ENCODE measurements around the gene SBNO1. TPM values are rescaled to one million over a fixed set of nuclear protein-coding genes. Genes with fewer than 3 reads are reported as not detected.

The SBNO1 gene
- total RNA-seq, 1 experiment from 2014 or later: 43.8 TPM

DNA sequence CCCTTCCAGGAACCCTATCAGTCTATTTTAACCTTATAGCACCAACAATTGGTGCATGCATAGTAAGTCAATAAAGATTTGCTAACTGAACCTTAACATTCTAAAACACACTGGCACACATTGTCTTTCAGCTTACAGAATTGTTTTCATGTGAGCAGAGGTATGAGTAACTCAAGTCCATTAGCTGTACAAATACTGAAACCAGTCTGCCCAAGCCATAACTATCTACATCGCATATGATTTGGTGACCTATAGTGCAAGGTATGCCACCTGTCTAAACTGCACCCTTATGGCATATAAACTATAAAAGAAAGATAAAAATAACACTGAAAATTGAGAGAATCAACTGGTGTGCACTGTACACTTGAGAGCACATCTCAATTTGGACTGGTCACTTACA is 34.8 kb downstream of the SBNO1 start:
- intact Hi-C loops (cut with micrococcal nuclease): loop anchor here (5.0 kb wide), 1 partner anchor 37 kb away; no protein-coding TSS in a partner anchor
- no peak for TF ChIP-seq YY1 (IDR thresholded peaks at IDR 0.05; ENCODE audit: extremely low read depth, insufficient replicate concordance, low read depth, low read length)
- no peak for TF ChIP-seq POLR2A (IDR thresholded peaks at IDR 0.05; ENCODE audit: borderline replicate concordance, extremely low read depth, insufficient read depth, insufficient read length)
- TF ChIP-seq CEBPB (IDR thresholded peaks at IDR 0.05; ENCODE audit: low read depth): no peak
- TF ChIP-seq SP1 (IDR thresholded peaks at IDR 0.05; ENCODE audit: low read depth): no peak
- TF ChIP-seq, protein P1, sequence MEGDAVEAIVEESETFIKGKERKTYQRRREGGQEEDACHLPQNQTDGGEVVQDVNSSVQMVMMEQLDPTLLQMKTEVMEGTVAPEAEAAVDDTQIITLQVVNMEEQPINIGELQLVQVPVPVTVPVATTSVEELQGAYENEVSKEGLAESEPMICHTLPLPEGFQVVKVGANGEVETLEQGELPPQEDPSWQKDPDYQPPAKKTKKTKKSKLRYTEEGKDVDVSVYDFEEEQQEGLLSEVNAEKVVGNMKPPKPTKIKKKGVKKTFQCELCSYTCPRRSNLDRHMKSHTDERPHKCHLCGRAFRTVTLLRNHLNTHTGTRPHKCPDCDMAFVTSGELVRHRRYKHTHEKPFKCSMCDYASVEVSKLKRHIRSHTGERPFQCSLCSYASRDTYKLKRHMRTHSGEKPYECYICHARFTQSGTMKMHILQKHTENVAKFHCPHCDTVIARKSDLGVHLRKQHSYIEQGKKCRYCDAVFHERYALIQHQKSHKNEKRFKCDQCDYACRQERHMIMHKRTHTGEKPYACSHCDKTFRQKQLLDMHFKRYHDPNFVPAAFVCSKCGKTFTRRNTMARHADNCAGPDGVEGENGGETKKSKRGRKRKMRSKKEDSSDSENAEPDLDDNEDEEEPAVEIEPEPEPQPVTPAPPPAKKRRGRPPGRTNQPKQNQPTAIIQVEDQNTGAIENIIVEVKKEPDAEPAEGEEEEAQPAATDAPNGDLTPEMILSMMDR (IDR thresholded peaks at IDR 0.05 in 2 of 3, conservative IDR thresholded peaks at IDR 0.05 in 1 of 3; ENCODE audit: borderline replicate concordance in 1 of 3, insufficient read depth in 1 of 3, low read depth in 2 of 3, low read length in 2 of 3): no peak
- TF ChIP-seq, protein P2, sequence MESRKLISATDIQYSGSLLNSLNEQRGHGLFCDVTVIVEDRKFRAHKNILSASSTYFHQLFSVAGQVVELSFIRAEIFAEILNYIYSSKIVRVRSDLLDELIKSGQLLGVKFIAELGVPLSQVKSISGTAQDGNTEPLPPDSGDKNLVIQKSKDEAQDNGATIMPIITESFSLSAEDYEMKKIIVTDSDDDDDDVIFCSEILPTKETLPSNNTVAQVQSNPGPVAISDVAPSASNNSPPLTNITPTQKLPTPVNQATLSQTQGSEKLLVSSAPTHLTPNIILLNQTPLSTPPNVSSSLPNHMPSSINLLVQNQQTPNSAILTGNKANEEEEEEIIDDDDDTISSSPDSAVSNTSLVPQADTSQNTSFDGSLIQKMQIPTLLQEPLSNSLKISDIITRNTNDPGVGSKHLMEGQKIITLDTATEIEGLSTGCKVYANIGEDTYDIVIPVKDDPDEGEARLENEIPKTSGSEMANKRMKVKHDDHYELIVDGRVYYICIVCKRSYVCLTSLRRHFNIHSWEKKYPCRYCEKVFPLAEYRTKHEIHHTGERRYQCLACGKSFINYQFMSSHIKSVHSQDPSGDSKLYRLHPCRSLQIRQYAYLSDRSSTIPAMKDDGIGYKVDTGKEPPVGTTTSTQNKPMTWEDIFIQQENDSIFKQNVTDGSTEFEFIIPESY (IDR thresholded peaks at IDR 0.05; ENCODE audit: extremely low read depth, insufficient replicate concordance, low read length): no peak
- TF ChIP-seq SRF (IDR thresholded peaks at IDR 0.05; ENCODE audit: low read depth): no peak
- TF ChIP-seq, protein P3, sequence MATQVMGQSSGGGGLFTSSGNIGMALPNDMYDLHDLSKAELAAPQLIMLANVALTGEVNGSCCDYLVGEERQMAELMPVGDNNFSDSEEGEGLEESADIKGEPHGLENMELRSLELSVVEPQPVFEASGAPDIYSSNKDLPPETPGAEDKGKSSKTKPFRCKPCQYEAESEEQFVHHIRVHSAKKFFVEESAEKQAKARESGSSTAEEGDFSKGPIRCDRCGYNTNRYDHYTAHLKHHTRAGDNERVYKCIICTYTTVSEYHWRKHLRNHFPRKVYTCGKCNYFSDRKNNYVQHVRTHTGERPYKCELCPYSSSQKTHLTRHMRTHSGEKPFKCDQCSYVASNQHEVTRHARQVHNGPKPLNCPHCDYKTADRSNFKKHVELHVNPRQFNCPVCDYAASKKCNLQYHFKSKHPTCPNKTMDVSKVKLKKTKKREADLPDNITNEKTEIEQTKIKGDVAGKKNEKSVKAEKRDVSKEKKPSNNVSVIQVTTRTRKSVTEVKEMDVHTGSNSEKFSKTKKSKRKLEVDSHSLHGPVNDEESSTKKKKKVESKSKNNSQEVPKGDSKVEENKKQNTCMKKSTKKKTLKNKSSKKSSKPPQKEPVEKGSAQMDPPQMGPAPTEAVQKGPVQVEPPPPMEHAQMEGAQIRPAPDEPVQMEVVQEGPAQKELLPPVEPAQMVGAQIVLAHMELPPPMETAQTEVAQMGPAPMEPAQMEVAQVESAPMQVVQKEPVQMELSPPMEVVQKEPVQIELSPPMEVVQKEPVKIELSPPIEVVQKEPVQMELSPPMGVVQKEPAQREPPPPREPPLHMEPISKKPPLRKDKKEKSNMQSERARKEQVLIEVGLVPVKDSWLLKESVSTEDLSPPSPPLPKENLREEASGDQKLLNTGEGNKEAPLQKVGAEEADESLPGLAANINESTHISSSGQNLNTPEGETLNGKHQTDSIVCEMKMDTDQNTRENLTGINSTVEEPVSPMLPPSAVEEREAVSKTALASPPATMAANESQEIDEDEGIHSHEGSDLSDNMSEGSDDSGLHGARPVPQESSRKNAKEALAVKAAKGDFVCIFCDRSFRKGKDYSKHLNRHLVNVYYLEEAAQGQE (IDR thresholded peaks at IDR 0.05; ENCODE audit: low read depth): no peak
- no peak for TF ChIP-seq SIN3A (IDR thresholded peaks at IDR 0.05; ENCODE audit: low read depth)
- no peak for TF ChIP-seq TCF7L2 (IDR thresholded peaks at IDR 0.05; ENCODE audit: borderline replicate concordance, extremely low read depth, insufficient read depth, insufficient read length)
- no peak for TF ChIP-seq ZFX (IDR thresholded peaks at IDR 0.05)
- TF ChIP-seq JUND (IDR thresholded peaks at IDR 0.05): no peak
- TF ChIP-seq ELF1 (IDR thresholded peaks at IDR 0.05; ENCODE audit: borderline replicate concordance, low read depth): no peak
- no peak for TF ChIP-seq RAD21 (IDR thresholded peaks at IDR 0.05; ENCODE audit: low read depth)
- TF ChIP-seq FOSL1 (IDR thresholded peaks at IDR 0.05; ENCODE audit: low read depth): no peak
- TF ChIP-seq ZNF274 (IDR thresholded peaks at IDR 0.05; ENCODE audit: low read depth, low read length): no peak
- TF ChIP-seq CBX3 (IDR thresholded peaks at IDR 0.05; ENCODE audit: low read depth): no peak
- TF ChIP-seq, protein P4, sequence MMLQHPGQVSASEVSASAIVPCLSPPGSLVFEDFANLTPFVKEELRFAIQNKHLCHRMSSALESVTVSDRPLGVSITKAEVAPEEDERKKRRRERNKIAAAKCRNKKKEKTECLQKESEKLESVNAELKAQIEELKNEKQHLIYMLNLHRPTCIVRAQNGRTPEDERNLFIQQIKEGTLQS (IDR thresholded peaks at IDR 0.05): no peak
- TF ChIP-seq, protein P5, sequence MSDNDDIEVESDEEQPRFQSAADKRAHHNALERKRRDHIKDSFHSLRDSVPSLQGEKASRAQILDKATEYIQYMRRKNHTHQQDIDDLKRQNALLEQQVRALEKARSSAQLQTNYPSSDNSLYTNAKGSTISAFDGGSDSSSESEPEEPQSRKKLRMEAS (IDR thresholded peaks at IDR 0.05): no peak
- no peak for TF ChIP-seq POLR2AphosphoS5 (IDR thresholded peaks at IDR 0.05; ENCODE audit: low read depth, low read length)
- no TSS peak for BruUV-seq (replicated peaks)
- Histone ChIP-seq H3K9me3 (ENCODE audit: control insufficient read depth in 1 of 2, insufficient read depth in 1 of 2, low read depth in 1 of 2, low read length in 2 of 2) (no peaks in the 10 kb centered on the region), H3K4me1 (ENCODE audit: control insufficient read depth in 1 of 2, insufficient read depth in 2 of 2, low read length in 2 of 2) (no peaks in the 10 kb centered on the region), H3K36me3 (ENCODE audit: control insufficient read depth in 1 of 2, insufficient read depth in 2 of 2, low read length in 2 of 2) (peaks cover 62 to 66% of the 10 kb centered on the region in 2 experiments), H4K20me1 (ENCODE audit: insufficient read depth) (no peaks in the 10 kb centered on the region), H3K79me2 (ENCODE audit: insufficient read depth, low read length) (peaks cover 4% of the 10 kb centered on the region; the same call in 1 of the 2 replicates), H3K9ac (ENCODE audit: low read length) (no peak overlapping the region), H3K27me3 (ENCODE audit: insufficient read depth, low read length) (no peaks in the 10 kb centered on the region), H2AFZ (ENCODE audit: low read depth, low read length, poor library complexity, severe bottlenecking) (no peak overlapping the region), H3K9me2 (ENCODE audit: insufficient read depth) (no peaks in the 10 kb centered on the region), H3K4me3 (replicated peaks in 1 of 2; ENCODE audit: low read depth in 1 of 2, low read length in 2 of 2) (no peak overlapping the region), H3K27ac (ENCODE audit: low read depth, low read length) (no peak overlapping the region), H3K4me2 (ENCODE audit: low read length) (no peak overlapping the region)
- no peak for ATAC-seq
- ChIA-PET CTCF (no interaction called here), POLR2A (no interaction called here), RAD21 (ENCODE audit: low non-redundant PET in 1 of 2, low total read pairs in 2 of 2, uncharacterized antibody in 2 of 2, unreplicated experiment in 2 of 2) (no interaction called here)
- no peak for DNase-seq (ENCODE audit: low read depth, low spot score)

All from HCT116 (cell line).